K562 (cell line): Measurements from ENCODE around the gene NAE1.

Experiments used
- ARID2 ChIP-seq: fragments of 450-650 bp; IDR thresholded peaks from 2 replicates; pipeline ENCODE4 v1.6.1; 2017; ENCODE audit warnings: antibody characterized with exemption, mild to moderate bottlenecking
- CBX3 ChIP-seq, 2 experiments: IDR thresholded peaks; 1 replicate in 1 of 2; 2 replicates in 1 of 2; pipeline ENCODE4 v1.6.1; 2012; ENCODE audit warnings: inconsistent platforms in 2 of 2, low read length in 2 of 2, borderline replicate concordance in 1 of 2, control low read depth in 1 of 2
- CTCF ChIP-seq, 3 experiments: IDR thresholded peaks in 2 of 3; conservative IDR thresholded peaks in 1 of 3; 2 replicates each; pipeline ENCODE4 v1.5.1; 2011 to 2012; ENCODE audit warnings: low read length in 3 of 3, mild to moderate bottlenecking in 3 of 3, control low read depth in 2 of 3, improper control_type of control experiment in 1 of 3, inconsistent platforms in 1 of 3, low read depth in 1 of 3, mixed read lengths in 1 of 3, moderate library complexity in 1 of 3; ENCODE audit not compliant: insufficient read depth in 2 of 3
- MCM5 ChIP-seq: fragments of 450-650 bp; IDR thresholded peaks from 2 replicates; pipeline ENCODE4 v1.6.1; 2016; ENCODE audit warnings: low read depth
- POLR2A ChIP-seq: fragments of 450-650 bp; conservative IDR thresholded peaks from 2 replicates; pipeline ENCODE4 v1.6.1; 2016
- POLR2AphosphoS5 ChIP-seq: IDR thresholded peaks from 2 replicates; pipeline ENCODE4 v1.6.1; 2011; ENCODE audit warnings: mild to moderate bottlenecking, low read depth, low read length, moderate library complexity; ENCODE audit not compliant: control insufficient read depth, insufficient read depth

GRCh38 chr16:66846266-66846665 lies 15.5 kb upstream of the NAE1 start:
- TF ChIP-seq MCM5 (no peak), POLR2A (no peak), POLR2AphosphoS5 (no peak), ARID2 (no peak), CBX3 (IDR thresholded peaks at IDR 0.05; ENCODE audit: borderline replicate concordance in 1 of 2, low read length in 2 of 2) (no peak), CTCF (IDR thresholded peaks at IDR 0.05 in 2 of 3, conservative IDR thresholded peaks at IDR 0.05 in 1 of 3; ENCODE audit: insufficient read depth in 2 of 3, low read depth in 1 of 3, low read length in 3 of 3) (no peak)
